HG03139 (cell line): ENCODE measurements around the gene TRIM74.
A peak's percentile ranks its signal among the peaks of the same experiment; 100 is the strongest.
"Not testable (repeated sequence)": the region's sequence is repeated elsewhere in the genome, so short reads cannot be mapped to it uniquely, and the experiment has no call there.

Source experiments
- ATAC-seq: cut with Tn5 transposase; IDR thresholded peaks from one replicate; pipeline ENCODE4 v1.9.1; 2021; ENCODE audit not compliant: unreplicated experiment

TRIM74 gene

GRCh38 chr7:72968980-72969516 lies at the start of gene TRIM74:
TSS of gene TRIM74 (minus strand) at chr7:72969466. CDS start at chr7:72966157, 3,309 bp downstream.
- not testable (repeated sequence) for ATAC-seq

GRCh38 chr7:73006491-73006890 lies 37.2 kb upstream of the TRIM74 start:
- not testable (repeated sequence) for ATAC-seq

DNA sequence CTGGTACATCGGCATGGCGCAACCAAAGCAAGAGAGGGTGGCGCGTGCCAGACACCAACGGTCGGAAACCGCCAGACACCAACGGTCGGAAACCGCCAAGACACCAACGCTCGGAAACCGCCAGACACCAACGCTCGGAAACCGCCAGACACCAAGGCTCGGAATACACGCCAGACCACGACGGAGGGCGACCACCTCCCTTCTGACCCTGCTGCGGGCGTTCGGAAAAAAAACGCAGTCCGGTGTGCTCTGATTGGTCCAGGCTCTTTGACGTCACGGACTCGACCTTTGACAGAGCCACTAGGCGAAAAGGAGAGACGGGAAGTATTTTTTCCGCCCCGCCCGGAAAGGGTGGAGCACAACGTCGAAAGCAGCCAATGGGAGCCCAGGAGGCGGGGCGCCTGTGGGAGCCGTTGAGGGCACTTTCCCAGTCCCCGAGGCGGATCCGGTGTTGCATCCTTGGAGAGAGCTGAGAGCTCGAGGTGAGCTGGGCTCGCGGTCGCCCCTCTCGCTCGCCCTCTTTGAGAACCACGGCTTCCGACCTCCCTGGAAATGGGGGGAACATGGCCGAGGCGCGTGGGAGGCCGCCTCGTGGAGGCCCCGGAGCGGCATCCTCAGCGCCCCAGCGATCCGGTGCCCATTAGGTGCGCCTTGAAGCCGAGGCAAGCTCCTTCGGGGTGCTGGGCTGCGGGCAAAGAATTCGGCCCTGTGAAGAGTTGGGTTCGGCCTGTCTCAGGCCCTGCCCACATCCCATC lies 36.6 kb upstream of the TRIM74 start:
- peak; percentile 81 for ATAC-seq

DNA sequence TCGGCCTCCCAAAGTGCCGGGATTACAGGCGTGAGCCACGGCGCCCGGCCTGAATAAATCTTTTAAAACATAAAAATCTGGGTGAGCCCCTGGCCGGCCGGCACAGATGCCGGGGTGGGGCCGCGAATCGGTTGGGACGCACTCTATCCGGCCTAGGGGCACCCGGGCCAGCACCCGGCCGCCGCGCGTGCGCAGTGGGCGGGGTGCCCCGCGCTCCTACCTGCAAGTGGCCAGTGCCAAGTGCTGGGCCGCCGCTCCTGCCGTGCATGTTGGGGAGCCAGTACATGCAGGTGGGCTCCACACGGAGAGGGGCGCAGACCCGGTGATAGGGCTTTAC lies 36.1 kb upstream of the TRIM74 start:
- peak; percentile 67 for ATAC-seq

- ATAC-seq = not testable (repeated sequence)
Measured at GRCh38 chr7:72997887-72998468, 28.7 kb upstream of the TRIM74 start.

GRCh38 chr7:72997447-72997846 lies 28.2 kb upstream of the TRIM74 start:
- ATAC-seq = not testable (repeated sequence)

DNA sequence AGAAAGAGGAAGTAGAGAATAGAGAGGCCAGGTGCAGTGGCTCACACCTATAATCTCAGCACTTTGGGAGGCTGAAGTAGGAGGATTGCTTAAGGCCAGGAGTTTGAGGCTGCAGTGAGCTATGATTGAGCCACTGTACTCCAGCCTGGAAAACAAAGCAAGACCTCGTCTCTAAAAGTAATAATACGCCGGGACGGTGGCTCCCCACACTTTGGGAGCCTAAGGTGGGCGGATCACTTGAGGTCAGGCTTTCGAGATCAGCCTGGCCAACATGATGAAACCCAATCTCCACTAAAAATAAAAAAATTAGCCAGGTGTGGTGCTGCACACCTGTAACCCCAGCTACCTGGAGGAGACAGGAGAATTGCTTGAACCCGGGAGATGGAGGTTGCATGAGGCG lies 26.2 kb upstream of the TRIM74 start:
- ATAC-seq = not testable (repeated sequence)

DNA sequence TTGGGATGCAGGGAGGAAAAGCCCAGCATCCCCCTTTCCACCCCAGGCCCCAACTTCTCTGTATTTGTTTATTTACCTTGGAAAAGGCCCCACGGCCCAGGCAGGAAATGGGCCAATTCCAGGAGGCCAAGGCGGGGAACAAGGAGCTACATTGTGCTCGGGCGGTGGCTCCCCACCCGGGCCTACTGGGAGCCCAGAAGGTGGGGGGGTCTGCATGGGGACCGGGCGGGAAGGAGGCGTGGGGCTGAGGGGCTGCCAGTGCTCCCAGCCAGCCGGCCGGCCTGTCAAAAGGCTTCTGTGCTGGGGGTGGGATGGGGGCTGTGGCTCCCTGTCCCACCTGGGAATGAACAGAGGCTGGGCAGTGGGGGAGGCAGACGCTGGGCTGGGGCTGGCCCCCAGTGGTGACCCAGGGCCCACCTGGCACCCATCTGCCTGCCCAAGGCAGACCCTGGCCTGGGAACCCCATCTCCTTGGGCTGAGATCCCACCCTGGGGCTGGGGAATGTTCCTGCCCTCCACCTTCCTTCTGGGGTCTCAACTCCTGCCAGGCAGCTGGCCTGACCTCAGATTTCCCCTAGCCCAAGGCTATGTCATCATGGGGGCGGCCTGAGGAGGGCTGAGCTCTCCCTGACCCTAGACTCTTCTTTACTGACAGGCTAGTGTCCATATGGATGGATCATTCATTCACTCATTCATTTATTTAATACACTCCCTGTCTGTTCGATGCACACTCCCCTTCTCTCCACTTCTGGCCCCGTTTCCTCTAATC lies 21.1 kb upstream of the TRIM74 start:
- not testable (repeated sequence) for ATAC-seq

DNA sequence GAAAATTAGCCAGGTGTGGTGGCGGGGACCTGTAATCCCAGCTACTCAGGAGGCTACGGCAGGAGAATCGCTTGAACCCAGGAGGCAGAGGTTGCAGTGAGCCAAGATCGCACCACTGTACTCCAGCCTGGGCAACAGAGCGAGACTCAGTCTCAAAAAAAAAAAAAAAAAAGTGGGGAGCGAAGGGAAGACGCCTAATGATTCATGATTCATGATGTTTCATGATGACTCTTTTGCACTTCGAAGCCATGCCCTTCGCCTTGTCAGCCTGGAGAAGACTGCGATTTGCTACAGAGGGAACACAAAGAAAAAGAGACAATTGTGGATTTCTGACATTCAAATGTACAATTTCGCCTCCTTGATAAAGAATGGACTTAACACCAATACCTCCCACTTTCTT lies 12.8 kb upstream of the TRIM74 start:
- not testable (repeated sequence) for ATAC-seq

DNA sequence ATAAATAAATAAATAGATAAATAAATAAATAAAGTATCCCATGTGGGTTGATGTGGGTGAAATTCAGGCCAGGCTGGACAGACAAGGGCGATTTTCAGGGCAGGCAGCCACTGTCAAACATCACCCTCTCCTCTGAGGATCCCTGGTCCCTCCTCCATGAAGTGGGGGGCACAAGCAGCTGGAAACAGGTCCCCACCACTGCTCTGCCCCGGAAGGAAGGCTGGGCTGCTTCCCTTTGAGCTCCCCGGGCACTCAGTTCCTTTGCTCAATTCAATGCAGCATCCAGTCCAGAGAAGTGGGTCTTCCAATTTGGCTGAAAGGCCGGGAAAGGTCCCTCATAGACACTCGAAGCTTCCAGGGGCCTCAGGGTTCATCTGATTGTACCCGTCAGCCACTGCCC lies 11.1 kb upstream of the TRIM74 start:
- ATAC-seq = not testable (repeated sequence)

- not testable (repeated sequence) for ATAC-seq
Measured at GRCh38 chr7:72976434-72976833, 7.2 kb upstream of the TRIM74 start.

DNA sequence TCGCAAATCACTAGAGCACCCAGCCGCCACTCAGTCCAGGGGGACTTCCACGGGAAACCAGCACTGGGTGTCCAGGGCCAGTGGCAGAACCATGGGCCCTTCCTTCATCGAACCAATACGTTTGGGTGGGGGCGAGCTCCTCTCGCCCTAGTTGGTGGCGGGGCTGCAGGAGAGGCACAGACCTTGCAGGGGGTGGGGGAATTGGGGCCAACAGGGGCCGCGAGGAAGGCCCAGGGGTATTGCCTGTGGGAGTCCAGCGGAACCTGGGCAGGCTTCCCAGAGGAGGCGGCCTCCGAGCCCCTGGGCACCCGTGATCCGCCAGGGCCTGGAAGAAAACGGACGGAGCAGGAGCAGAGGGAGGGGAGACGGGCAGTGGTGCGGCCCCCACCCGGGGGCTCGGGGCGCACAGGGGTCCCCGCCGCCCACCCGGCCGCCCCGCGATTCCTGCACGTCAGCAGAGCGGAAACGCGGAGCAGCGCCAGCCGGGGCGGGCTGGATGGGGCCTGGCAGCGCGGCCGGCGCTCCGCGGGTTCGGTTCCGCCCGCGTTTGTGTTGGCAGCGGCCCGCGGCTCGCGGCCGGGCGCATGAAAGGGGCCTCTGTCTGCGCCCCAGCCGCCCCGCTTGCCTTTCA lies 6.5 kb upstream of the TRIM74 start:
- ATAC-seq = not testable (repeated sequence)

GRCh38 chr7:72974781-72975180 lies 5.5 kb upstream of the TRIM74 start:
- not testable (repeated sequence) for ATAC-seq

GRCh38 chr7:72971505-72971904 lies 2.2 kb upstream of the TRIM74 start:
- ATAC-seq = not testable (repeated sequence)

DNA sequence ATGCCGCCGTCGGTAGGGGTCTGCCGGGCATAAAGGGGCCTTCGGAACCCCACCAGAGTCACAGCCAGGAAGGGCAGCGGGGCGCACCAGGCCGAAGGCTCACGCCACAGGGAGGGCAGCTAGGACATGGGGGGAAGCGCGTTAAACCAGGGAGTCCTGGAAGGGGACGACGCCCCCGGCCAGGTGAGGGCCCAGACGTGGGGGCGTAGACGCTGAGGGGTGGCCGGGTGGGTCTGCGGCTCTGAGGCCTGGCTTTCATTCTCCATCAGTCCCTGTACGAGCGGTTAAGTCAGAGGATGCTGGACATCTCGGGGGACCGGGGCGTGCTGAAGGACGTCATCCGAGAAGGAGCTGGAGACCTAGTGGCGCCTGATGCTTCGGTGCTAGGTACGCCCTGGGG lies 422 bp upstream of the TRIM74 start:
- ATAC-seq = not testable (repeated sequence)

GRCh38 chr7:72966892-72967291 lies 2.4 kb downstream of the TRIM74 start:
- ATAC-seq = not testable (repeated sequence)

- not testable (repeated sequence) for ATAC-seq
Measured at GRCh38 chr7:72965186-72965975, 3.9 kb downstream of the TRIM74 start.

GRCh38 chr7:72963056-72963455 lies 6.2 kb downstream of the TRIM74 start:
- not testable (repeated sequence) for ATAC-seq

GRCh38 chr7:72961346-72961650 lies 8.0 kb downstream of the TRIM74 start:
- not testable (repeated sequence) for ATAC-seq

DNA sequence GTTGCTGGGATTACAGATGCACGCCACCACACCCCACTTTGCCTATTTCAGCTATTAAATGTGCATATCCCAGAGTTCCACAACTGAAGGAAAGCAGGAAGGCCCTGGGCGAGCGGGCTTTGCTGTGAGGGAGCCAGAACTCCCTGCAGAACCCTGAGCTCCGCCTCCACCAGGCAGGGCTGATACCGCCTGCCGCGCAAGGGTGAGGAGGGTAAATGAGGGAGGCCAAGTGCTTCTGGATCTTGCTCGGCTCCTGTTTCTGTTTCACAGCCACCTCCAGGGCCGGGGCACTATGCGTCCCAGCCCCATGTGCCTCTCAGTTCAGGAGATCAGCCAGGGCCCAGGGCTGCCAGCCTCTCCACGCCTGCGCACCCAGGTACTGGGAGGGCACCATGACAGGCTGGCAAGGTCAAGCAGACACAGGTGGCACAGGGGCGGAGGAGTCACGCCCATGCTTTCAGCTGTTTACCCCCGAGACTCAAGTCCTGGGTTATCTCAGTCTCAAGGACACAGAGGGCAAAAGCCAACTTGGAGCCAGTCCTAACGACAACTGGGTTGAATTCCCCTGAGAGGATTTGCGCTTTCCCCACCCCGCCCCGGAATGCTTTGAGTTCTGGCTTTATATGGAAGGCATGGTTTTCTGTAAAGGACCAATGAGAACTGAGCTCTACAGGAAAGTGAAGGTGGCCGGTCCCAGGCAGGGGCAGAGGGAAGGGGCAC lies 8.5 kb downstream of the TRIM74 start:
- not testable (repeated sequence) for ATAC-seq
